GM19351 (cell line): ENCODE results near the gene XRCC3.

Experiments used
- ATAC-seq: cut with Tn5 transposase; IDR thresholded peaks from one replicate; pipeline ENCODE4 v1.9.1; 2021; ENCODE audit warnings: mild to moderate bottlenecking, moderate library complexity; ENCODE audit not compliant: unreplicated experiment

The XRCC3 gene

GRCh38 chr14:103696070-103696402 is 19.2 kb downstream of the XRCC3 start:
- no peak for ATAC-seq

DNA sequence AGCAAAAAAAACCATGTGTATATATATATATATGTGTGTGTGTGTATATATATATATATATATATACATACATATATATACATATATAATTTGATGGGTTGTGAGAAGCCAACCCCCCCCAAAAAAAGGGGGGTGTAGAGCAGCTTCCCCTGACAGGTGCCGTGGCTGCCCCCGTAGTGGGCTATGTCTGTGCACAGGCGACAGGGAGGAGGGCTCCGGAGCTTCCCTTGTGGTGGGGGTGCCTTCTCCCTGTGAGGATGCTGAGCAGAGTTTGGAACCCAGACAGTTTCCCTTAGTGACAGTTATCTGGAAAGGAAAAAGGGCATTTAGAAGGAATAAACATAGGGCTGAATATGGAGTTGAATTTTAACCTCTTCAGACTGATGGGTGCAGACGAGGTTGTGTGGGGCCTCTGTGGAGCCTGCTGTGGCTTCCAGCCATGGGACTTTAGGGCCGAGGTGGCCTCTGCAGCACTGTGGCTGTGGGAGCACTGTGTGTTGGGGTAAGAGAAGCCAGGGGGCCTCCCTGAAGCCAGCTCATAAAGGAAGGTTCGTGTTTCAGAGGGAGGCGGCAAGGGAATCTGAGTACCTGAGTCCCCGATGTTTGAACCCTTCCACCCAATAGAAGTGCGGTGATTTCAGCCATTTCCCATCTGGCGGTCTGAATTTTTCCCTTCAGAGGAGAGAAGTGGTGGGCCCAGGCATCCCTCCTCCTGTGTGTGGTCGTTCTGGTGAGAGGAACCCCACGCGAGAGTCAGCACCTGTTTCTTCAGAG is 19.8 kb downstream of the XRCC3 start:
- no peak for ATAC-seq

DNA sequence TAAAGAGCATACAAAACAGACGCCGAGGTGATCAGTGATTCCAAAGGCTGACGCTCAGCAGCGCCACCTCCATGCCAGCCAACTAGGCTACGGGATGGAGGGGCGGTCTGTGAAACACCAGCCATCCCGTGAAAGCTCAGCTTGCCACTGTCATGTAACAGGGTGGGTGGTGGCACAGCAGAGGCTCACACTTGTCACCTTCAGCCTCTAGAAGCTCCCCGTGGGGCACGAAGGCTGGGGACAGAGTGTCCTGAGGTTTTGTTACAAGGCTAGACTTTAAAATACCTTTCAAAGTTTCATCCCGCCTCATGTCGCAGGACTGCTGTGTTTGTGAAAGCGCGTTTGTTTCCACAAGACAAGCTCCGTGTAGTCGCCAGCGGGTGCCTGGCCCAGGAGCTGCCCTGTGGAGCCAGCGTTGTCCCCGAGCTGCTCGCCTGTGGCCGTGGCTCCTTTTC is 20.7 kb downstream of the XRCC3 start:
- no peak for ATAC-seq

- no peak for ATAC-seq
Measured at GRCh38 chr14:103693515-103693914, 21.7 kb downstream of the XRCC3 start.

DNA sequence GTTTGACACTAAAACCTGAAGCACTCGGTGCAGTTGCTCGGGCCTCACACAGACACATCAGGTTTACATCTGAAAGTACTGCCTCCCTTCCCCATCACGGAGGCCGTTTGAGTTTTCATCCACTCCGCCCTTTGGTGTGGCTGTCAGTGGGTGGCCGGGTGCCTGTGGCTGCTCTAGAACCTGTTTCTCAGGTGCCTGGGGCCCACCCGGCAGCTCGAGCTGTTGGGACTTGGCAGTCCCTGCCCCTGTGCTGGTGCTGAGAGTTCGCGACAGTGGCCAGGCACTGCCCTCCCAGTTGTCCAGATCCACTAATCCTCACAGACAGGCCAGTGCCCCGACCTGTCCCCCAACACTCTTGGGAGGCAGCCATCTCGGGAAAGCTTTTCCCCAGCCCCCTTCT is 22.4 kb downstream of the XRCC3 start:
- no peak for ATAC-seq

GRCh38 chr14:103692159-103692558 is 23.1 kb downstream of the XRCC3 start:
- no peak for ATAC-seq

- peak; percentile 54 for ATAC-seq
Measured at GRCh38 chr14:103691655-103692054, 23.6 kb downstream of the XRCC3 start.

DNA sequence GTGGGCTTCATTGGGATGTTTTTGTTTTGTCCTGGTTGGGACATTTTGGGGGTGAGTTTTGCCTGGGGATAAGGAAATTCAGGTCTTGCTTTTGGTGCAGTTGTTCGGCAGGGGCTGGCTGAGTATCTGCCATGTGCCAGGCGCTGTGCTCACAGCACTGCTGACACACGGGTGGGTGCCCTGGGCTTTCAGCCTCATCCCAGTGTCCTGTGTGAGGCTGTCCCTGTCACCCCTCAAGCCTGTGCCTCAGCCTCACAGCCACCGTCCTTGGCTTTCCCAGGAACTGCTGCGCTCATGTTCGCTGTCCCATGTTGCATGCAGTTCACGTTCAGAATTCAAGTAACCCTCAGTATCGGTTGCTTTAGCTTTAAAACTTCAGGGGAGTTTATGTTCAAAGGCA is 24.9 kb downstream of the XRCC3 start:
- ATAC-seq: no peak

DNA sequence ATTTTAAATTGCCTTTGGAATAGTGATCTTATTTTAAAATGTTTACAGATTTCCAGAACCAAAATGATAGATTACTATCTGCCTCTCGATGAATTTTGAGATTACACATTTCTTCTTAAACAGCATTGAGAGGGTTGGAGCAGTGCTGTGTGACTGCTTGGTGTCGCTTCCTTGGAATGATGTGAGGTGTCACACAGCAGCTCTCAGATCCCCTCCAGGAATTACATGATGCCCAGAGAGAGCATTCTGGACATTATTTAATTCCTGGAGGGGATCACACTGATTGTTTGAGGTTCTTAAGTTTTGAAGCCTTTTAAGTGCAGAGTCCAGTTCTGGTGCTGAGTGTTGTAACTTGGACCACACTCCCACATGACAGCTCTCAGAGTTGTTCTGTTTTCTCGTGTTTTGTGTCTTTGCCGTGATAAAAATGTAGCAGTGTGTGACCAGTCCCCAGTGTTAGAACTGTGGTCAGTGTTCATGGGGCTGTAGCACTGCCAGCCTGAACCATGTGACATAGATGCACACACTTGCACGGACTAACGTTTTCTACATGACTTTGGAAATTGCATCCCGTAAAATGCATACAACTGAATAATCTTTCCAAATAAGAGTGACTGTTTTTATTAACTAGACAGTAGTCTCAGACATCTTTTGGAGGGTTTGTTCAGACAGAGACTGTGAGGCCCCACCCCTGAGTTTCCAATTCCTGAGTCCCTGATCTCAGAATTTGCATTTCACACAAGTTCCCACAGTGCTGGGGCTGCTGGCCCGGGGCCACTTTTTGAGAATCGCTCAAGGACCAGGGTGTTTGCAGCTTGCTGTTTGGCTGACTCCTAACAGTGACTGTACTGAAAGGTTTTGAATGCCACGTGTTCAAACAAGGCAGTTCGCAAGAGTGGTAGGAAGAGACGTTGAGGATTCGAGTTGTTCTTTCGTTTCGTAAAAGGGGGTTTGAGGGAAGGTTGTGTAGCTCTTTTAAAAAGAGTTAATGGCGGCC is 26.0 kb downstream of the XRCC3 start:
- peak; percentile 72 for ATAC-seq

- no peak for ATAC-seq
Measured at GRCh38 chr14:103688441-103688840, 26.8 kb downstream of the XRCC3 start.

DNA sequence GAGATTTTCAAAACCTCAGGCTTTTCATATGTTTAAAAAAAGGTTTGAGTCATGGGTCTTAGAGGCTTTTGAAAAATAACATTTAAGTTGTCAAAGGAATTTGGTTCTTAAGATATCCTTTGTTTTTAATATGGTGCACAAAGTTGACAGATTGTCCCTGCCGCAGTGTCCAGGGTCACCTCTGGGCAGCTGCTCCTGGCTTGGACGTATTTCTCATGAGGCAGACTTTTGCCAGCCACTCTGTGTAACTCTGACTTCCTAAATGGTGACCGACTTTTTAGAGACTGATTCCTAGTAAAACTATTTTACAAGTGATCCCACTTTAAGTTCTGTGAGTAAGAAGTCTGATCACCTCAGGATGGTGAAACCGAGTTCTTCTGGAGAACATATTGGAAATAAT is 27.5 kb downstream of the XRCC3 start:
- ATAC-seq: no peak

DNA sequence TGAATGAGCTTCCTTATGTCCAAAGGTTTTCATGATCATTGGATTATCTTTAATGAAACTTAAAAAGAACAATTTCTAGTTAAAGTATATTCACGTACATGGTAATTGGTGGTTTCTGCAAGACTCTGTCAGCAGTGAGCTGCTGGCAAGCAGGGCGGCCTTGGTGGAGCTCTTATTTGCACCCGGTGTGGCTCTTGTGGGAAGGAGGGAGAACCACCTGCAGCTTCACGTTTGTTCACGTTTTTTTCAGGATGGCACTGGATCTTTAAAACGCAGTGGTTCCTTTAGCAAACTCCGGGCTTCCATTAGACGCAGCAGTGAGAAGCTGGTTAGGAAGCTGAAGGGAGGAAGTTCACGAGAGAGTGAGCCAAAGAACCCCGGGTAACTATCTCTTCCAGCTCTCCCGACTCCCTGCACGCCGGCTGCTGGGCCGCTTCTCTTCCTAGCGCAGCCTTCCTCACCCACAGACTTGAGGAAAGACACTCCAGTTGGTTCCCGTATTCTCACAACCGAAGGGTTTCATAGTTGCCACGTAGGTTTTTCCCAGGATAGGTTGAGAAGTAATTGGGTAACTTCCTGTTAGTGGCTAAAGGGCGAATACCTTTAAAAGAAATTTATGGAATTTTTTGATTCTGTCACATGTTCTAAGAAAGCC is 28.3 kb downstream of the XRCC3 start:
- ATAC-seq: no peak

GRCh38 chr14:103685276-103686211 is 29.7 kb downstream of the XRCC3 start:
- ATAC-seq: no peak

DNA sequence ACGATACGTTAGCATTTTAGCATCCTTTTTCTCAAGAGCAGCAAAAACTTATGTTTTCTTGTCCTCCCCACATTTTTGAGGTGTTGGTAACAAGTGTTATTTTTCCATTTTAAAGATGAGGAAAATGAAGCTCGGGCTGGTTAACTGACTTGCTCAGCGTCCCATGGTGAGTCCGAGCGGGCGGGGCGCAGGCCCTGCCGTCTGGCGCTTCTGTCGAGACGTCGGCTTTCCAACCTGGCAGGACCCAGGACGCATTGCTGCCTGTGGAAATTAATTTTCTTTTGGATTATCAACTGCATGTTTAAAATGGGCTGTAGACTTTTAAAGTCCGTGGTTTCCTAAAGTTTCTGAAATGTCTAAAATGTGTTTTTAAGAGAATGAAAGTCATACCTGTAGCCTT is 30.4 kb downstream of the XRCC3 start:
- no peak for ATAC-seq

- ATAC-seq: no peak
Measured at GRCh38 chr14:103684471-103684870, 30.8 kb downstream of the XRCC3 start.

DNA sequence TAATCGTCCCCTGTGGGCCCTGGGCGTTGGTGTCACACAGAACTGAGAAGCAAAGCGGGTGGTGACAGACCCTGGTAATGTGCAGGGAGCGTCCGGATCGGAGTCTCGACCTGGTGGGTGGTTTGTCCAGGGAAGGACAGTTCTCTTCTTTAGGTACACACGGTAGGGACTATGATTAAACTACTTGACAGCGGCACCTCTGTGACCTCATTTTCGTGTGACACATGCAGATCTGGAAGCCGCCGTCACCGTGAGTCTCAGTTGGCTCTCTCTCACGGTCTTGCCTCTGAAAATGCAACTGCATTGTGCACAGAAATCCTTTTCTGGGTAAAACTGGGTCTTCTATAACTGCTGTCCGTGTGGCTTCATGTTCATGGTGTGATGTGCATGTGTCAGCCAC is 32.1 kb downstream of the XRCC3 start:
- ATAC-seq: no peak

- no peak for ATAC-seq
Measured at GRCh38 chr14:103680491-103681231, 34.6 kb downstream of the XRCC3 start.

GRCh38 chr14:103679351-103679750 is 35.9 kb downstream of the XRCC3 start:
- peak; percentile 87 for ATAC-seq

- ATAC-seq: no peak
Measured at GRCh38 chr14:103676881-103677675, 38.2 kb downstream of the XRCC3 start.
